Measurements from ENCODE around the gene C2orf92.

- TF ChIP-seq CTCF (conservative IDR thresholded peaks at IDR 0.05) (no peak), ZFX (IDR thresholded peaks at IDR 0.05) (no peak)
Observed at GRCh38 chr2:97706112-97706511, 36.6 kb downstream of the C2orf92 start.

All from C4-2B (cell line).